IPS-15b (cell line): ENCODE measurements around the gene TUBA3E.
"Not testable (repeated sequence)": the region's sequence is repeated elsewhere in the genome, so short reads cannot be mapped to it uniquely, and the experiment has no call there.

Source experiments
- H3K27me3 ChIP-seq: one replicate; pipeline ENCODE4 v1.6.1; 2013; ENCODE audit warnings: low read length; ENCODE audit not compliant: control insufficient read depth, insufficient read depth
- H3K36me3 ChIP-seq: one replicate; pipeline ENCODE4 v1.6.1; 2013; ENCODE audit warnings: low read length; ENCODE audit not compliant: control insufficient read depth, insufficient read depth
- H3K4me1 ChIP-seq: one replicate; pipeline ENCODE4 v1.6.1; 2013; ENCODE audit warnings: mild to moderate bottlenecking, low read length; ENCODE audit not compliant: control insufficient read depth, insufficient read depth
- H3K4me3 ChIP-seq: one replicate; pipeline ENCODE4 v1.5.1; 2013; ENCODE audit warnings: low read depth, low read length
- H3K9ac ChIP-seq: one replicate; pipeline ENCODE4 v1.6.1; 2013; ENCODE audit warnings: low read depth, mild to moderate bottlenecking, low read length
- H3K9me3 ChIP-seq: one replicate; pipeline ENCODE4 v1.6.1; 2013; ENCODE audit warnings: mild to moderate bottlenecking, low read length; ENCODE audit not compliant: control insufficient read depth, insufficient read depth

Gene TUBA3E

DNA sequence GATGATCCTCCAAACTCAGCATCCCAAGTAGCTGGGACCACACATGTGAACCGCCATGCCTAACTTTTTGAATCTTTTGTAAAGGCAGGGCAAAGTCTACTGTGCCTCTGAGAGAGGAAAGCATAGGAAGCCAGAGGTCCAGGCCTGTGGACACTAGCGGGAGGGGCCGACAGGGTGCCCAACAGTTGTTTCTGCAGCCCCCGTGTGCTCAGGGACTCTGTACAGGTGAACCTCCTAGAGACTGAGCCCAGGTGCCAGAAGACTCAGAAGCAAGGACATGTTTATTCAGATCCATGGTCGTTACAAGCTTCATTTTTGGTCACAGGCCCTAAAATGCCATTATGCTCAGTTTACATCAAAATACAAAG is 47.1 kb downstream of the TUBA3E start:
- not testable (repeated sequence) for H3K27me3 ChIP-seq, H3K4me3 ChIP-seq, H3K9ac ChIP-seq, H3K9me3 ChIP-seq, H3K4me1 ChIP-seq
- H3K36me3 ChIP-seq, result peaks cover 31% of the 10 kb centered on the region

DNA sequence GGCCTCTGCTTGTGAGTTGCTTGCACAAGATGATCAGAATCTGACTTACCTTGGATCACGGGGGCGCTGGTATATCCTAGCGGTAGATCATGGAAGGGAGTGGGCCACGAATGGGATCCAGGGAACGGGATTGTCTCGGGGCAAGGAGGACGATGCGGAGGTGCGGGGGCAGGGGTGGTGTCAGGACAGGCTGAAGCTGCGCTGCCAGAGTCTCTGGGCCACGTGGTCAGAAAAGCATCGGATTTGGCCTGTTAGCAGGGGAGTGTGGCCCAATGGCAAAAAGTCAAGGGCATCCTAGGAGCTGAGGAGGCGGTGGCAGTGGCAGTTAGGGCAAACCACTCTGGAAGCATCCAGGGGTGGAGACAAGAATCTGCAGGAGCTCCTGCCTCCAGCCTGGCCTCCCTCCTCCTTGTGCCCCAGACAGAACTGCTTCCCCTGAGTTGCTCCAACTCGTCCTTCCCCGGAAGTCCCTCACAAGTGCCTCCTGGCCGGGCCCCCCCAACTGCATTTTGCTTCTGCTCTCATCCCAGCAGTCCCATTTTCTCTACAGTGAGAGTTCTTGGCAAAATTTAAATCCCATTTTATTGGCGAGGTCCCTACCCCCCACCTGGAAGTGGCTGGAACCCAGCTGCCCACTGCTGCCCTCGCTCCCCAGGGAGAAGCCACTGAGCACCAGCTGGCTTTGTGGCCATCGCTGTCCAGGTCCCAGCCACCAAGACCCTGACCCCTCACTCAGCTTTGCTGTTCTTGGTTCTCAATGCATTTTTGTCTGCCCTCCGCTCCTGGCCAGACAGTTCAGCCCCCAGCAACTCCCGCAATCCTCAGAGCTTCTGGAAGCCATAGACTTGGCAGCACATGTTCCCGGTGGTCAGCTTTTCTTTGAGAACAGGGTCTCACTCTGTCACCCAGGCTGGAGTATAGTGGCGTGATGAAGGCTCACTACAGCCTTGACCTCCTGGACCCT is 47.8 kb downstream of the TUBA3E start:
- Histone ChIP-seq H3K4me3 (no peak overlapping the region), H3K9ac (no peak overlapping the region), H3K9me3 (no peaks in the 10 kb centered on the region), H3K27me3 (no peaks in the 10 kb centered on the region), H3K36me3 (peaks cover 26% of the 10 kb centered on the region), H3K4me1 (no peaks in the 10 kb centered on the region)

DNA sequence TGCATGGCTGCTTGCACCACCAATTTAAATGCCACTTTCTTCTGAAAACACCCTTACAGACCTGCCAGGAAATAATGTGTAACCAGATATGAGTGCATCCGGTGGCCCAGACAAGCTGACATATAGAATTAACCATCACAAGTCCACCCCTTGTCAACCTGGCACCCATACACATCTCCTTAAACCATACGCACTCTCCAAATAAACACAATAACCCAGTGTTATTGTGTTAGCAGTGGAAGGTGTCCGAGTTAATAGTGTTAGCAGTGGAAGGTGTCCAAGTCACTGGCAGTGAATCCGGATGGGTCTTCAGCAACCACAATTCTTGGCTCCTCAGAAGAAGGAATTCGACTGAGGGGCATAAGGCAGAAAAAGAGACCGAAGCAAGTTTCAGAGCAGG is 49.7 kb downstream of the TUBA3E start:
- not testable (repeated sequence) for H3K9ac ChIP-seq, H3K27me3 ChIP-seq, H3K4me1 ChIP-seq, H3K9me3 ChIP-seq, H3K4me3 ChIP-seq
- peaks cover 16% of the 10 kb centered on the region for H3K36me3 ChIP-seq

DNA sequence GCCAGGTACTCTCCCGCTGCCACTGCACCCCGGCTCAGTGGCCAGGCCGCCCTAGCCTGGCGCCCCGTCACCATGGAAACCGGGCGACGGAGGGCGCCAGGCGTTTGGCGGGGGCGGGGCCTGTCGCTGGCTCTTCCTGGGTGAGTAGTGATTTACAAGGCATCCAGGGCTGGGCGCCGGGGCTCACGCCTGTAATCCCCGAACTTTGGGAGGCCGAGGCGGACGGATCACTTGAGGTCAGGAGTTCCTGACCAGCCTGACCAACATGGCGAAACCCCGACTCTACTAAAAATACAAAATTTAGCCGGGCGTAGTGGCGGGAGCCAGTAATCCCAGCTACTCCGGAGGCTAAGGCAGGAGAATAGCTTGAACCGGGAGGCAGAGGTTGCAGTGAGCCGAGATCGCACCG is 53.2 kb downstream of the TUBA3E start, which contains the start of gene CCDC74B:
CCDC74B (minus strand) TSS at position 107 of the 409 bp plus-strand sequence. CDS start 116 bp downstream, outside the sequence.
- not testable (repeated sequence) for H3K27me3 ChIP-seq, H3K4me1 ChIP-seq, H3K9ac ChIP-seq, H3K36me3 ChIP-seq, H3K9me3 ChIP-seq
- peak within 1 kb of the TSS; percentile 26 for H3K4me3 ChIP-seq

DNA sequence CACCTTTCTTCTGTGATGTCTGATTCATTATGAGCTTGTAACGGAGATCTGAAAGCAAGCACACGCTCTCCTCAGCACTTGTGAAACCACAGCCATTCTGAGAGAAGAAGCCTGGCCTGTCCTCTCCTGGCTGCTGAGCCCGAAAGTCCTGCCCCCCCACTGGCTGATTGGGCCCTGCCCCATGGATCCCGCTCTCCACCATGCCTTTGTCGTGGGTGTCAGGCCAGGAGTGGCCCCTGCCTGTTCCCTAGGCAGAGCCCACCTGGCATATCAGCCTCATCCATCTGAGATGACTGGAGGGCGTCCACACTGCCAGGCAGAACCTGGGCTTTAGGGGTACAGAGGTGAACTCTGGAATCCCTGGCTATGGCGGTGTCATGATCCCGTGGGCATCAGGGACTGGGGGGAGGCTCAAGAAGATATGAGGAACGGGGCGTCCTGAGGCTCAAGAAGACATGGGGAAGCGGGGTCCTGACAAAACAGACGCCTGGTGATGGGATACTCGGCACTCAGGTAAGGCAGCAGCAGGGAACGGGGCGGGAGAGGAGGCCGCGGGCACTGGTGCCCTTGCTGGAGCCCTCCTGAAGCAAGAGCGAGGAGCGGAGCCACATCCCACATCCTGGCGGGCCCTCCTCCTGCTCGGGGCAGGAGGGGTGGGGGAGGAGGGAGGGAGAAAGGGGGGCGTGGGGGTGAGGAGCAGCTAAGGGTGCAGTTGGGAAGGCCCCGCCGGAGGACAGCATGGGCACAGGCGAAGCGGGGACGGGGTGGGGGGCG is 54.8 kb downstream of the TUBA3E start:
- not testable (repeated sequence) for H3K9ac ChIP-seq, H3K27me3 ChIP-seq, H3K9me3 ChIP-seq, H3K4me1 ChIP-seq, H3K36me3 ChIP-seq
- peak overlapping the region; percentile 26 for H3K4me3 ChIP-seq

DNA sequence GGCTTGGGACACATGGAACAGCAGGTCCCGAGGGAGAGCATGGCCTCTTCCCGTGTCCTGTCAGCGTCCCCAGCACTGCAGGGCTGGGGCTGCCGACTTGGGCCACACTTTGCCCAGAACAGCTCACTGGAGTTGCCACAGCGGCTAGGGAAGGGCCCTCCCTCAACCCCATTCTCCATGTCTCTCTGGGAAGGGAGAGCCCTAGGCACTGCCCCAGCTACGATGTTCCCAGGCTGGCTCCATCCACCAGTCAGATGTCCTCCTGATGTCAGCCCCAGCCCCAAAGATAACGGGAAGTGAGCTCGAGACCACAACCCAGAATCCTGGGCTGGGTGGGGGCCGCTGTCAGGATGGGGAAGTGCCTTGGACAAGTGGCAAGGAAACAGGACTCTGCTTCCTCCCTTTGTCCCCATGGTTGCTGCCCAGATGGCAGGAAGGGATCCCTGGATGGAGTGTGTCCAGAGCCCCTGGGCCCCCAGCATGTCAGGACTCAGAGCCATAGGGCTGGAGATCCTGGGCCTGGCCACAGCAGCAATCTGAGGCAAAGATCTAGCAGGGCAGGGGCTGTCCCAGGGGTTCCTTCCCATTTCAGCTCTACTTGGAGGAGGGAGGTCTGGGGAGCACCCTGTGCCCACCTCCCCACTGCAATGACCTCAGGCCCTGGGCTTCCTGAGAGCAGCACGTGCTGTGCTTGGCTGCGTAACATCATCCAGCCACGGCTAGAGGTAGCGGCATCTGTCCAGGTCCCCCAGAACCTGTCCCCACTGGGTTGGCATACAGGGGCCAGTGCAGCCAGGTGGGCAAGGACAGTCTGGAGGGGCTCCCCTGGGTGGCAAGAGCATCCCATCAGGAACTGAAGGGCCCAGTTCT is 55.6 kb downstream of the TUBA3E start:
- not testable (repeated sequence) for H3K27me3 ChIP-seq, H3K9me3 ChIP-seq, H3K4me3 ChIP-seq, H3K4me1 ChIP-seq, H3K9ac ChIP-seq, H3K36me3 ChIP-seq
